ENCODE measurements around the gene FXYD2. TPM values are rescaled to one million over a fixed set of nuclear protein-coding genes. Genes with fewer than 3 reads are reported as not detected.

Gene FXYD2
- total and polyA plus RNA-seq, 2 of the 13 experiments (the other 11 are each of a cell fraction or from before 2014, with no cell fraction given) = 45.9 to 106 TPM

DNA sequence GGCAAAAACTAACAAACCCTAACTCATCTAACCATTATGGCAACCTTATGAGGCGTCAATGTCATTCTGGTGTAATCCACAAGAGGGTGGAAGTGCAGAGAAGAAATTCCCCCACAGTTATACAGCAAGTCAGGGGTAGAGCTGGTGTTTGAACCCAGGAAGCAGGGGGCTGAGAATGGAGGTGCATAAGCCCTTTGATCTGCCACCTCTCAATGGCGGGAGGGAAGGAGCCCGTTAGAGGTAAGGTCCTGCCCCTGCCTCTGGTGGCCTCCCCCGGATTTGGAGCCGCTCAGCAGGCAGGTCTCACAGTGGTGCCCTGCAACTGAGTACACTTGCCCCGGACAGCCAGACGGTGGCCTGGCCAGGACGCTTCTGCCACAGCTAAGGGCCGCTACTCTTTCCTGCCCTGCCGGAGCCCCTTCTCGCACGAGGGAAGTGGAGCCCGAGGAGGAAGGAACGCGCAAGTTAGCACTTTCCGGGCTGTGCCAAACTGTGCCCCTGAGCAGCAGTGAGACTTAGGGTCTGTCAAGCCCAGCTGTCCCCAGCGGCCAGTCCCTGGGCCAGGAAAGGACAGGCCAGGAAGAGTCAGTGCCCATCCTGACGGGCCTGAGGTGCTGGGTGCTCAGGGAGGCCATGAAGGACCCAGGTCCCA lies 1.1 kb downstream of the FXYD2 start (continued):
- TF ChIP-seq, protein P1, sequence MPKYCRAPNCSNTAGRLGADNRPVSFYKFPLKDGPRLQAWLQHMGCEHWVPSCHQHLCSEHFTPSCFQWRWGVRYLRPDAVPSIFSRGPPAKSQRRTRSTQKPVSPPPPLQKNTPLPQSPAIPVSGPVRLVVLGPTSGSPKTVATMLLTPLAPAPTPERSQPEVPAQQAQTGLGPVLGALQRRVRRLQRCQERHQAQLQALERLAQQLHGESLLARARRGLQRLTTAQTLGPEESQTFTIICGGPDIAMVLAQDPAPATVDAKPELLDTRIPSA (CRISPR knock-in tag; IDR thresholded peaks at IDR 0.05; ENCODE audit: borderline replicate concordance) = no peak
- TF ChIP-seq, protein P2, sequence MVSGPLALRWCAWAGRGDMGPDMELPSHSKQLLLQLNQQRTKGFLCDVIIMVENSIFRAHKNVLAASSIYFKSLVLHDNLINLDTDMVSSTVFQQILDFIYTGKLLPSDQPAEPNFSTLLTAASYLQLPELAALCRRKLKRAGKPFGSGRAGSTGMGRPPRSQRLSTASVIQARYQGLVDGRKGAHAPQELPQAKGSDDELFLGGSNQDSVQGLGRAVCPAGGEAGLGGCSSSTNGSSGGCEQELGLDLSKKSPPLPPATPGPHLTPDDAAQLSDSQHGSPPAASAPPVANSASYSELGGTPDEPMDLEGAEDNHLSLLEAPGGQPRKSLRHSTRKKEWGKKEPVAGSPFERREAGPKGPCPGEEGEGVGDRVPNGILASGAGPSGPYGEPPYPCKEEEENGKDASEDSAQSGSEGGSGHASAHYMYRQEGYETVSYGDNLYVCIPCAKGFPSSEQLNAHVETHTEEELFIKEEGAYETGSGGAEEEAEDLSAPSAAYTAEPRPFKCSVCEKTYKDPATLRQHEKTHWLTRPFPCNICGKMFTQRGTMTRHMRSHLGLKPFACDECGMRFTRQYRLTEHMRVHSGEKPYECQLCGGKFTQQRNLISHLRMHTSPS (CRISPR knock-in tag; IDR thresholded peaks at IDR 0.05; ENCODE audit: low read depth) = 0 out of 2 replicates have a peak, but pooled peaks have one; percentile 16
- TF ChIP-seq ZNF3 (CRISPR knock-in tag; IDR thresholded peaks at IDR 0.05) = no peak
- TF ChIP-seq ZFP37 (CRISPR knock-in tag; IDR thresholded peaks at IDR 0.05; ENCODE audit: borderline replicate concordance) = no peak
- TF ChIP-seq ZFP41 (CRISPR knock-in tag; IDR thresholded peaks at IDR 0.05; ENCODE audit: borderline replicate concordance) = no peak
- TF ChIP-seq ZFP62 (CRISPR knock-in tag; IDR thresholded peaks at IDR 0.05) = no peak
- TF ChIP-seq ZNF883 (CRISPR knock-in tag; IDR thresholded peaks at IDR 0.05; ENCODE audit: not compliant biosample characterization) = peak; percentile 49
- TF ChIP-seq GABPB1 (CRISPR knock-in tag; IDR thresholded peaks at IDR 0.05) = 0 out of 2 replicates have a peak, but pooled peaks have one; percentile 30
- TF ChIP-seq, protein P3, sequence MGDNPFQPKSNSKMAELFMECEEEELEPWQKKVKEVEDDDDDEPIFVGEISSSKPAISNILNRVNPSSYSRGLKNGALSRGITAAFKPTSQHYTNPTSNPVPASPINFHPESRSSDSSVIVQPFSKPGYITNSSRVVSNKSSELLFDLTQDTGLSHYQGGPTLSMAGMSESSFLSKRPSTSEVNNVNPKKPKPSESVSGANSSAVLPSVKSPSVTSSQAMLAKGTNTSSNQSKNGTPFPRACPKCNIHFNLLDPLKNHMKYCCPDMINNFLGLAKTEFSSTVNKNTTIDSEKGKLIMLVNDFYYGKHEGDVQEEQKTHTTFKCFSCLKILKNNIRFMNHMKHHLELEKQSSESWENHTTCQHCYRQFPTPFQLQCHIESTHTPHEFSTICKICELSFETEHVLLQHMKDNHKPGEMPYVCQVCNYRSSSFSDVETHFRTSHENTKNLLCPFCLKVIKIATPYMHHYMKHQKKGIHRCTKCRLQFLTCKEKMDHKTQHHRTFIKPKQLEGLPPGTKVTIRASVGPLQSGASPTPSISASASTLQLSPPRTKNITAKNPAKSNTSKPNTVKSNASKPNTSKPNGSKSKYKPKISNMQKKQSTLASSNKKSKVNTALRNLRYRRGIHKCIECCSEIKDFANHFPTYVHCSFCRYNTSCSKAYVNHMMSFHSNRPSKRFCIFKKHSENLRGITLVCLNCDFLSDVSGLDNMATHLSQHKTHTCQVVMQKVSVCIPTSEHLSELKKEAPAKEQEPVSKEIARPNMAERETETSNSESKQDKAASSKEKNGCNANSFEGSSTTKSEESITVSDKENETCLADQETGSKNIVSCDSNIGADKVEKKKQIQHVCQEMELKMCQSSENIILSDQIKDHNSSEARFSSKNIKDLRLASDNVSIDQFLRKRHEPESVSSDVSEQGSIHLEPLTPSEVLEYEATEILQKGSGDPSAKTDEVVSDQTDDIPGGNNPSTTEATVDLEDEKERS (CRISPR knock-in tag; IDR thresholded peaks at IDR 0.05) = peak; percentile 30; the same call in 1 of the 2 replicates
- TF ChIP-seq, protein P4, sequence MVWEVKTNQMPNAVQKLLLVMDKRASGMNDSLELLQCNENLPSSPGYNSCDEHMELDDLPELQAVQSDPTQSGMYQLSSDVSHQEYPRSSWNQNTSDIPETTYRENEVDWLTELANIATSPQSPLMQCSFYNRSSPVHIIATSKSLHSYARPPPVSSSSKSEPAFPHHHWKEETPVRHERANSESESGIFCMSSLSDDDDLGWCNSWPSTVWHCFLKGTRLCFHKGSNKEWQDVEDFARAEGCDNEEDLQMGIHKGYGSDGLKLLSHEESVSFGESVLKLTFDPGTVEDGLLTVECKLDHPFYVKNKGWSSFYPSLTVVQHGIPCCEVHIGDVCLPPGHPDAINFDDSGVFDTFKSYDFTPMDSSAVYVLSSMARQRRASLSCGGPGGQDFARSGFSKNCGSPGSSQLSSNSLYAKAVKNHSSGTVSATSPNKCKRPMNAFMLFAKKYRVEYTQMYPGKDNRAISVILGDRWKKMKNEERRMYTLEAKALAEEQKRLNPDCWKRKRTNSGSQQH (CRISPR knock-in tag; IDR thresholded peaks at IDR 0.05; ENCODE audit: low read depth) = no peak
- TF ChIP-seq, protein P5, sequence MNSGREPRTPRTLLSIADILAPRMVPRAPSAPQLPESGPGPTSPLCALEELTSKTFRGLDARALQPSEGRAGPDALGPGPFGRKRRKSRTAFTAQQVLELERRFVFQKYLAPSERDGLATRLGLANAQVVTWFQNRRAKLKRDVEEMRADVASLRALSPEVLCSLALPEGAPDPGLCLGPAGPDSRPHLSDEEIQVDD (CRISPR knock-in tag; IDR thresholded peaks at IDR 0.05; ENCODE audit: borderline replicate concordance) = no peak
- no peak for TF ChIP-seq ZNF781 (CRISPR knock-in tag; IDR thresholded peaks at IDR 0.05; ENCODE audit: borderline replicate concordance, not compliant biosample characterization)
- 0 out of 2 replicates have a peak, but pooled peaks have one; percentile 44 for TF ChIP-seq BRD4 (CRISPR knock-in tag; IDR thresholded peaks at IDR 0.05)
- no peak for TF ChIP-seq MAFF (IDR thresholded peaks at IDR 0.05; ENCODE audit: low read depth, low read length)
- no peak for TF ChIP-seq ZNF230 (CRISPR knock-in tag; IDR thresholded peaks at IDR 0.05)
- TF ChIP-seq SMC3 (IDR thresholded peaks at IDR 0.05; ENCODE audit: low read length) = peak; percentile 24; the same call in 1 of the 2 replicates
- TF ChIP-seq XRCC5 (optimal IDR thresholded peaks at IDR 0.05; ENCODE audit: low read length) = peak; percentile 38
- TF ChIP-seq, protein P6, sequence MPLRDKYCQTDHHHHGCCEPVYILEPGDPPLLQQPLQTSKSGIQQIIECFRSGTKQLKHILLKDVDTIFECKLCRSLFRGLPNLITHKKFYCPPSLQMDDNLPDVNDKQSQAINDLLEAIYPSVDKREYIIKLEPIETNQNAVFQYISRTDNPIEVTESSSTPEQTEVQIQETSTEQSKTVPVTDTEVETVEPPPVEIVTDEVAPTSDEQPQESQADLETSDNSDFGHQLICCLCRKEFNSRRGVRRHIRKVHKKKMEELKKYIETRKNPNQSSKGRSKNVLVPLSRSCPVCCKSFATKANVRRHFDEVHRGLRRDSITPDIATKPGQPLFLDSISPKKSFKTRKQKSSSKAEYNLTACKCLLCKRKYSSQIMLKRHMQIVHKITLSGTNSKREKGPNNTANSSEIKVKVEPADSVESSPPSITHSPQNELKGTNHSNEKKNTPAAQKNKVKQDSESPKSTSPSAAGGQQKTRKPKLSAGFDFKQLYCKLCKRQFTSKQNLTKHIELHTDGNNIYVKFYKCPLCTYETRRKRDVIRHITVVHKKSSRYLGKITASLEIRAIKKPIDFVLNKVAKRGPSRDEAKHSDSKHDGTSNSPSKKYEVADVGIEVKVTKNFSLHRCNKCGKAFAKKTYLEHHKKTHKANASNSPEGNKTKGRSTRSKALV (CRISPR knock-in tag; IDR thresholded peaks at IDR 0.05) = 0 out of 2 replicates have a peak, but pooled peaks have one; percentile 44
- TF ChIP-seq PCBP2 (optimal IDR thresholded peaks at IDR 0.05; ENCODE audit: low read depth, low read length, poor library complexity, severe bottlenecking) = no peak
- peak; percentile 34 for TF ChIP-seq ZNF121 (CRISPR knock-in tag; IDR thresholded peaks at IDR 0.05)

Data from HepG2 (cell line).